Amniotic stem cell (primary cell): ENCODE data around the gene SLCO3A1.
A peak's percentile ranks its signal among the peaks of the same experiment; 100 is the strongest.
"Not testable (repeated sequence)": the region's sequence is repeated elsewhere in the genome, so short reads cannot be mapped to it uniquely, and the experiment has no call there.

Experiments used
- DNase-seq: peaks from one replicate; lab custom pipeline; 2025; lab: John Stamatoyannopoulos, UW

SLCO3A1 gene

DNA sequence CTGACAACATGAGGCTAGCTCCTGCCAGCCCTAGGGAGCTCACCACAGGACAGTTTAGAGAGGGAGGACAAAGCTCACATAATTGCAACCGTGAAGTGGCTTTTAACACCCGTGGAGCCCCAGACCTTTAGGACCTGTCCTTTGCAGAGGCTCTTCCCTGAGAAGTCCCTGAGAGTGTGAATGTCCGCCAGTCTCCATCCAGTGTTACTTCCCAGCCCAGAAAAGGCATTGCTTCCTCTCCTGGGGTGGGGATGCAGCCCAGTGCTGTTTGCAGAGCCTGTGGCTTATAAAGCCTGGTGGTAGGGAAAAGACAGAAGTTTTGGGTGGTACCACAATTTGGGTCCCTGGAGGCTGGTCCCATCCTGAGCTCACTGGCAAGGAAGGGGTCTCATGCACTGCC lies 182.0 kb downstream of the SLCO3A1 start:
- DNase-seq = no peak

DNA sequence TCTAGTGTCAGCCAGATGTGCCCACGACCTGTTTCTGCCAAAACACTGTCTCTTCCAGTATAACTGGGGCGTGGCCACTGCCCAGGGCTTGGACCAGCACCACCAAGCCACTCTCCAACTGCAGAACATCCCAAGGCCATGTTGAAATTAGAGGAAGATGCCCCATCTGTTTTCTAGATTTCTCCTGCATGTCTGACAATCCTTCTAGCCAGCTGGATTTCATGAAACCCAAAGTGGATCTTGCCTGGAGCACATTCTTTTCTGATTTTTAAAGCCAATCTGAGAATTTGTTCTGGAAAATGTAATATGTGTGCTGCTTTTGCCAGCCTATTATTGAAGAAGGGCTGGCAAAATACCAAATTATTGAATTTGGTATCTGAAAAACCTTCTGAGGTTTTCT lies 182.5 kb downstream of the SLCO3A1 start:
- no peak for DNase-seq

DNA sequence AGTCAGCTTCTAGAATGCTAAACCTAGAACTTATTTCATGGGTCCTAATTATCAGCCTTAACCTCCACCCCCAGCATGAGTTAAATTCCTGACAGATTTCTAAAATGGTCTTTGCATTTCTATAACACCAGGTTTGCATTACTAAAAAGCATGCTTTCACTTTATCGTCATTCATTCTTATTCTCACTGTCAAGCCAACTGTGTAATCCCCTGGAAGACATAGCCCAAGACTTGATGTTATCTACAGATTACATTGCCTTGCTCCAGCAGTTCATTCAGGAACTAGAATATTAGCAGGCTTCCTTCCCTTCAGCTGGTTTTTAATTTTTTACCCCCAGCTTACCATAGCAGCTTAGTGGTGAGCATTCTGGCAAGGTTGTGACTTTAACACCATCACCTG lies 184.0 kb downstream of the SLCO3A1 start:
- DNase-seq = no peak

DNA sequence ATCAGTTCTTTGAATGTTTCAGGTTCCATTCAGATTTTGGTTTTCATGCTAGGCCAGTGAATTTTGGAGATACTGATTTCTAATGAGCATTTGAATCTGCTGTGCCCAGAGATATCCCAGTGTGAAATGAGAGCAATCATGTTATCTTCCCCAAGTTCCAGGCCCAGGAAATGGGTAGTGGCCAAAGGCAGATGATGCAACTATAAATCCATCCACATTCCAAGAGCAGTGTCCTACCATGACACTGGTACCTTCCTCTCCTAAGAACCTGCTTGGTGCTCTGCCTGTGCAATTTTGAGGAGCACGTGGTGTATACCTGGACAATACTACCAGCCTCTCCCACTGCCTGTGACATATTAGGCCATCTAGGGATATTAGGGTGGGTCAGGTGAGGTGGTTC lies 186.8 kb downstream of the SLCO3A1 start:
- no peak for DNase-seq

DNA sequence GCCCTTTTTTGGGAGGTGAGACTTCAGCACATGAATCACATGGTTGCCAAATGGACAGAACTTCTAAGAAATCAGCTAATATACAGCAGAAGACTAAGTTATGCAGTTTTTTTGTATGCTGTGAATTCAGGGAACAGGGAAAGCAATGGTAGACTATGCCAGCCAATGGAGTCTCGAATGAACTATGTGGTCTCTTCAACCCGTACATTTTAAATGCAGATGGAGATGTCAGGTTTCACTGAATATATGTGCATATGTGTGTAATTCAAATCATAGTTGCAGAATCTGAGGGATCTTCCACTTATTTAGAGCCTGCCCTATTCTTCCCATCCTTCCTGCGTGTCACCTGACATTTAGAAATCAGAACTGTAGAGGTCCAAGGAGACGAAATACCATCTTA lies 187.9 kb downstream of the SLCO3A1 start:
- DNase-seq = no peak

DNA sequence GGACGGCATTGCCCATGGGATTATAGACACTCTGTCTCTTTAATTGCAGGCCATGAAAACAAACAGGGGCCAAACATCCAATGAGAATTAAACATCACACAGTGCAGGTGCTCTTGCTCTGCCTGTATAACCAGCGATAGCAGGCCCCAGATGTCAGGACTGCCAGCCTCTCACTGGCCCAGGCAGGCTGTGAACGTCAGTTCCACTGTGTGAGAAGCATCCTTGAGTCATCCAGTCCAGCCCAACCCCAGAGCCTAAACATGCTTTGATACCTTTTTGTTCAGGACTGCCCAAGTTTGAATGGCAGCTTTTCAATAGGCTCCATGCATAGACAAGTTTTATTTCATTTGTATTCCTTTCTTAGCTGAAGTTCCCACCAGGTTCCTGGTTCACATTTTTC lies 189.8 kb downstream of the SLCO3A1 start:
- no peak for DNase-seq

DNA sequence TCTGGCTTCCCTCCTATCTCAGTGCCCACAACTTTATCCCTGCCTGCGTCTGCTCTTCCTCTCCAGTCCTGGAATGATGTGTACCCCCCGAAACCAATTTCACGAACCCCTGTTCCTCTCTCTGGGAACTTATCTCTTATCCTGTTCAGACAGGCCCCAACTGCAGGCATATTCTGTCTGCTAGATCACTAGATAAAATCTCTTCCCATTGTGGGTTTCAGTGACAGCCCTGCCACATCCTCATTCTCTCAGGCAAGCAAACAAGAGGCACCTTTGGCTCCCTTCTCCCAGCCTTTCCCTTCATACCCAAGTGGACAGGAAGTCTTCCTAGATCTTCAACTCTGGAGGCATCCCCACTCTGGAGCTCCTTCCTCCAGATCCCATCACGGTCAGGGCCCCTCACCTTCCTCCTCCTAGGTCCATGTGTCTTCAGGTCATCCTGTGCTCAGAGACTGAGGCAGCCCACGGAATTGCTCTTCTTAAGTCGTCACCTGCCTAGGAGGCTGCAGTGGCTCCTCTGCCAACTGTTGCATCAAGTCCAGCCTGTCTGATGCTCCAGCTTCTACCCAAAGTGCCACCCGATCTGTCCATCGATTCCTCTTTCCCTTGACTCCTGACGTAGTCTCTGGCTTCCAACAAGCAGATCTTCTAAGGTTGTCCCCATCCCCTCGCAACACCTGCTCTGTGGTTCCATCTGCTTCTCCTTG lies 190.8 kb downstream of the SLCO3A1 start:
- no peak for DNase-seq

DNA sequence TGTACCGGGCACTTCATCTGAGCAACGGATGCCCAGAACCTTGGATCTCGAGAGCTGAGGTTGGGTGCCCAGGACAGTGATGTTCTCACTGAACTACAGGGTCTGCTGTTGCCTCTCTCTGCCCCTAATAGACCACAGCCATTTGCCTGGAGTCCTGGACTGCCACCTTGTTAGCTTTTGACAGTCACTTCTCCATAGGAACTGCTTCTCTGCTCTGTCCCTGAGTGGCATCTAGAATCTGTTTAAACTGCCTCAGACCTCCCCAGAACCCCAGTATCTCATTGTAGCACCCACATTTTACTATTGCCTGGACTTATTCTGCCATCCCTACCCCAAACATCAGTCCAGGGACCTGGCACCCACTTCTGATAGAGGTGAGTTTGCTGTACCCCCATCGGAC lies 194.4 kb downstream of the SLCO3A1 start:
- no peak for DNase-seq

DNA sequence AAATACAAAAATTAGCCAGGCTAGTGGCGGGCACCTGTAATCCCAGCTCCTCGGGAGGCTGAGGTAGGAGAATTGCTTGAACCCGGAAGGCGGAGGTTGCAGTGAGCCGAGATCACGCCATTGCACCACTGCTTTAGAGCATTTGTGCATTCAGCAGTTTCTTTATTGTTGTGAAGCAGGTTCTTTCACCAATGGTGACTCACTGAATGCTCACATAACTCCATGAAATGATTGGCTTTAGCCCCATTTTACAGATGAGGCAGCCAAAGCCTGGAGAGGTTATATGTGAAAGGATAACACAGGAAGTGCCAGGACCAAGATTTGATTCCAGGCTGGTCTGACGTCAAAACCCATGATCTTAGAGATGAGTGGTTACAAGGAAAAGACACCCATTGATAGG lies 195.2 kb downstream of the SLCO3A1 start:
- DNase-seq = no peak

DNA sequence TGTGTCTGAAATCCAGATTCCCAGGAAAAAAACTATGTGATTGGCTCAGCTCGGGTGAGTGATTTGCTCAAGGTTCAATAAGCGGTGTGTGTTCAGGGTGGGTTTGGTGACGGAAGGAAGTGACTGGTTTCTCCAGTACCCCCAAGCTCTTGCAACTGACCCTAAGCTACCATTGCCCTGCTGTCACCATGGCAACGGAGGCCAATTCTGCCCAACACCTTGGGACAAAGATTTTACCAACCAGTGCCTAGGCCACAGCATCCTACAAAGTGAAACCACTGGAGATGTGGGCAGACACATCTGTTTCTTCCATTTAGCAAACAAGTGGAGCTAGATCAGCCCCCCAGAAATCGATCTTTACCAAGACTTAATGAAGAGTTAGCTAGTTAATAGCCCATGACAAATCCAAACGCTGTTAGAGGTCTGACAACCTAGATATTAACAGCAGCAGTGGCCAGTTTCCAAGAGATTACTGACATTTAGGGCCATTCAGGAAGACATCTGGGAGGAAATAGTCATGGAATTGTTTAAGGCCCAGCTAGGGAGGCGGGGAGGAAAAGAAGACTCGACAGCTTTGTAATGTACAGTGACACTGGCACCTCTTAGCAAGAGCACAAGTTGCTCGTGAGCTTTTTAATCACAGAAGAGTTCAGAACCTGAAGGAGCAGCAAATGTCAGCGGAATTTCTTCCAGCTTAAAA lies 195.9 kb downstream of the SLCO3A1 start:
- no peak for DNase-seq

DNA sequence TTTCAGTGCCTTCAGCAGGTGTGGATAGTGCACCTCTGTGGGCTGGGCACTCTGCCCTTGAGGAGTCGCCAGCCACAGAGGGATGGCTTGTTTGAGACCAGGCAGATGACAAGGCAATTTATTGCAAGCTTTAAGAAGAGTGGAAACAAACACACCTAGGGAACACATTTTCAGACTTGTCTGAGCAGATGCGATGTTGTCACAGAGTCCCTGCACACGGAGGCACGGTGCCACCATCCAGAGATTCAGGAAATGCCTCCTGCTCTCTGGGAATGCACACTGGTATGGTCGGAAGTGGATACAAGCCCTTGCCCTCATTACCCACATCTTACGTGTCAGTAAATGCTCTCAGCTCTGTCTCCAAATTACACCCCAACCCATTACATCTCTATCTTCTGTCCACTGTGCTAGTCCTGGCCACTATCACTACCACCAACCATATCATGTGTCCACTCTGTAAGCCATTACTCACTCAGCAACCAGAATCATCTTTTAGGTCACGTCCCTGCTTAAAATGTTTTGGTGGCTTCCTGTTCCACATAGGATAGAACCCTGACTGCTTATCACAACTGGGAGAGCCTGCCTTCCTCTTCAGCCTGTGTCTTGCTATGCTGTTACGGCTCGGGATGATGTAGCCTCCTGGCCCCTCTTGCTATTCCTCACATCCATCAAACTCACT lies 196.9 kb downstream of the SLCO3A1 start:
- DNase-seq = no peak

DNA sequence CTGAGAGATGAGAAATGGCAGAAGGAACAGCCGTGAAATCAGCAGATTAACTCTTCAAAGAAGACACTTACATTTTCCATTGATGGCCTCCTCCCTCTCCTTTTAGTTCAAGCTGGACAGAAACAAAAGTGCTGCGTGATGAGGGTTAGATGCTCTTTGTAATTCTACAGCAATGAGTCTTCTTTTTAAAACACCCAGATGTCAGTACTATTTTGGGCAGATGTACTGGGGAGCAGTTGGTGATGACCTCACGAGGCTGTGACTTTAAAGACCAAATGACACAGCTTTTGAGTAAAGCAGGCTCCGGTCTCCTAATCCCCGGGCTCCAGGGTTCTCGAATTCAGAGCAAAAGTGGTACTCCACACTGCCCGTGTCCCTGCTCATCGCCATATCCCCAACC lies 198.2 kb downstream of the SLCO3A1 start:
- DNase-seq = no peak

DNA sequence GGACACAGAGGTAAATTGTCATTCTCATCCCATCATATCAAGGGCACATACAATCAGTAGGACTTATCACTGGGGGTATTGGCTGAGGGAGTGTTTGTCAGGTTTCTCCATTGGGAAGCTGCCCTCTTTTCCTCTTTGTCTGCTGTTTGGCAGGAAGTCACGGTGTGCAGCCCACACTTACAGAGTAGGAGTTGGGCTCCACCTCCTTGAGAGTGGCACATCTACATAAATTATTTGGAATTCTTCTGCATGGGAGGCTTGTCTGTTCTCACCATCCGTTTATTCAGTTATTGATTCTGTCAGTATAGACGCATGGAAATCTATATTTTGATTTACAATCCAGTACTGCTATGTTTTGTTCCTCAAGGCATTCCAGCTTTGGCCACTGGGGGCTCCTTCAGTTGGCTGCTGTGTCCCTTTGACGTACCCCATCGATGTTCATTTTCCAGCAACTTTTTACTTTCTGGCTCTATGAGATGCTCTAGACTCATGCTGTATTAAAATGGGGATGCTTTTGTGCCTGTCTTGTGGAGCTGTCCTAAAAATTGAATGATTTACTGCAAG lies 200.3 kb downstream of the SLCO3A1 start:
- no peak for DNase-seq

DNA sequence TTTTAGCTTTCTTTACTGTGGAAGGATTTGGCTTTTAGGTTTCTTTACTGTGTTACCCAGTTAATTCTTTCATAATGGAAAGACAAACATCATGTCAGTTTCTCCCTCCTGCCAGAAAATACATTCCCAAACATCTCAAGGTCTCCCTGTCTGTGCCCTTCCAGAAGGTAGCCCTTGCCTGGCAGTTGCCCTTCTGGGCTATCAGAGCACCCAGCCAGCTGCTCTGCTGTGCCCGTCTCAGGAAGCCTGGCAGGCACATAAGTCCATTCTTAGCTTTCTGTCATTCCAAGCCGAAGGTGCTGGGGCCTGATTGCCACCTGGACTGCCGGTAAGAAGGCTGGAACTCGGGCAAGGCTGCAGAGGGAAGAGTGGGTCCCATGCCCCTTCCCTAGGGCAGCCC lies 203.4 kb downstream of the SLCO3A1 start:
- no peak for DNase-seq

DNA sequence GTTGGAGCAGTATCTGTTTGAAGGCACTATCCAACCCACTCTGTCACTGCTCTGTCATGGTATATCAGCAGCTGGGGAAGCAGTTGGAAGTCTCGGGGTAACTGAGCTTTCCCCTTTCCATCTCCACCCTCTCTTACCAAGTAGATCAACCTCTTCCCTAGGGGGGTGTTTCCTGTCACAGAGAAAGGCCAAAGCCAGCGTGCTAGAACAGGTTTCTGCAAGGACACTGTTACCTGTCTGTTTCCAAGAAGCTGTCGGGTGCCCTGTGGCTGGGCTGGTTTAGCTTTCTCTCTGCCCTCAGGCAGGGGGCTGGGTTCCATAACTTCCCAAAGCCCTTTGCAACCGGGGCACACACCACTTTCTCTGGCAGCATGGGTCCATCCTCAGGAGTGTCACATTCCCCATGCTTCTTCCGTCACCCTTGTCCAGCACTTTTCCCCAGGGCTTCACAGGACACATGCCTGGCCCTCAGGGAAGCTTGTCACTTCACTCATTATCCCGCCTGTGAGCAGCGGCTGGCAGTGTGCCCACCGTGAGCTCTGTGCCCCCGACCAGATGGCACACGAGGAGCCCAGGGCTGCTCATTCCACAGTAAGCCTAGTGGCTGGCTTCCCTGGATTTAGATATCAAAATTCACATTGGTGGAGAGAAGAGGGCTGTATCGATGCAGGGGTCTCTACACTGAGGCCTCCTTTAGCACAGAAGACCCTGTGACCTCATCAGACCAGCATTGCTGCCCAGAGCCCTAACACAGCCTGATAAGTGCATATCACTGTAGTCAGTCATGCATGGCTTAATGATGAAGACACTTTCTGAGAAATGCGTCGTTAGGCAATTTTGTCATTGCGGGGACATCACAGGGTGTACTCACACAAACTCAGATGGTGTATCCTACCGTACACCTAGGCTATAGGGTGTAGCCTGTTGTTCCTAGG lies 205.8 kb downstream of the SLCO3A1 start:
- DNase-seq = no peak

DNA sequence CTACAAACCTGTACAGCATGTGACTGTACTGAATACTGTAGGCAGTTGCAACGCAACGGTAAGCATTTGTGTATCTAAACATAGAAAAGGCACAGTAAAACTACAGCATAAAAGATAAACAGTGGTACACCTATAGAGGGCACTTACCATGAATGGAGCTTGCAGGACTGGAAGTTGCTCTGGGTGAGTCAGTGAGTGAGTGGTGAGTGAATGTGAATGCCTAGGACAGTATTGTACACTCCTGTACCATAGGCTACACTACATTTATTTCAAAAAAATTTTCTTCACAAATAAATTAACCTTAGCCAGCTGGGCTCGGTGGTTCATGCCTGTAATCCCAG lies 206.4 kb downstream of the SLCO3A1 start:
- DNase-seq = not testable (repeated sequence)

DNA sequence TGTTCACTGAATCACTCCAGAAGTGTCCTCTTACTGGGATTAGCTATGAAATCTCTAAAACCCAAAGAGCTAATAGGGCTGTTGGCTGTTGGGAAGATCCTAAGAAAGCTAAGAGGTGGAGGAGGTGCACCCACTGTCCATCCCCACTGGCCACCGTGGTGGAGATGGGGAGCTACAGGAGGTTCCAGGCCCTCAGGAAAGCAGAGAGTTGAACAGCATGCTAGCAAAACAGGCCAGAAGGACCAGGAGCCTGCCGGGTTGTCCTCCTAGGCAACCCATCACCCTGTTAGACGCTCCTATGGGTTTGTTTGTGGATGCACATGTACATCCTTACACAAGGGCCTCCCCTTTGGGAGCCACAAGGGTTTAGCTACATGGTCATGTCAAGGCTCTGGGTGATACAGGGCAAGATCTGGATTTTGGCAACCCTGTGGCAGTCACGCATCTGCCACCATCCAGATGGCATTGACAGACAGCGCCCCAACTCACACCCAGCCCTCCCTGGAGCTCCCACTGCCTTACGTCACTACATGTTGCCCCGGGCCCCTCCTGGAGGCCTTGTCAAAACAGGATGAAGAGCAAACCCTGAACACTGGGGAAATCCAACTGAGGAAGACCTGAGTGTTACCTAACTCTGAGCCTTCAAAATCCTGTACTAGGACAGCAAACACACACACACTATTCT lies 208.1 kb downstream of the SLCO3A1 start:
- no peak for DNase-seq

DNA sequence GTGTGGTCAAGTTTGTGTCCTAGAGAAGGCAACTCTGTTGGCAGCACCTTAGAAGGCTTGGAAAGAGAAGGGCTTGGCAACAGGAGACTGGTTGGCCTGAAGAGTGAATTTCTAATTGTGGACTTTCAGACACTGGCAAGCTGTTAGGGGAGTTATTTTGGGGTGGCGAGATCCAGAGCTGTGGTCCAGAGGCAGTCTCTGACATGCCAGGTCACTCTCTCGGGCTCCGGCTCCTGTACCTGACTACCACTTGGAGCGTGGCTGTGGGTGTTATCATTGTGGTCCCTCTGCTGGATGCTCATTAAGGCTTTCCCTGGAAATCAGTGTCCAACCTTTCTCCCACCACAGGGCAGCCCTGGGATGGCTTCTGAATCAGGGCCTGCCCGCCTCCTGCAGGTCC lies 209.0 kb downstream of the SLCO3A1 start:
- DNase-seq = no peak

DNA sequence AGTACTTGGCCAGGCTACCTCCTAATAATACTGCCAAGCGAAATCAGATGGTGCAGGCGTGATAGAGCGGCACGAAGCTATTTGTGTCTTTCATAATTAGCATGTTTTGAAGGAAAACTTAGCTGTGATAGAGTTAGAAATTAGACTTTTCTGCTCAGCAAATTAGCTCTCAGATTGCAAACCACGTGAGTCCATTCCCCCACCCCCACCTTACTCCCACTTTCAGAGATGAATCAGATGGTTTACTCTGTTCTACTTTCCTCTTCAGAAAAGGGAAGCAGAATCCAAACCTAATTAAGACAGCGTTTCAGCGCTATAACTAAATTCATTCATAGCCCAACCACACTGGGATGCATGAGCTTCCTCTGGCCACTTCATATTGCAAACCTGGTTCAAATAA lies 214.6 kb downstream of the SLCO3A1 start:
- DNase-seq = no peak

DNA sequence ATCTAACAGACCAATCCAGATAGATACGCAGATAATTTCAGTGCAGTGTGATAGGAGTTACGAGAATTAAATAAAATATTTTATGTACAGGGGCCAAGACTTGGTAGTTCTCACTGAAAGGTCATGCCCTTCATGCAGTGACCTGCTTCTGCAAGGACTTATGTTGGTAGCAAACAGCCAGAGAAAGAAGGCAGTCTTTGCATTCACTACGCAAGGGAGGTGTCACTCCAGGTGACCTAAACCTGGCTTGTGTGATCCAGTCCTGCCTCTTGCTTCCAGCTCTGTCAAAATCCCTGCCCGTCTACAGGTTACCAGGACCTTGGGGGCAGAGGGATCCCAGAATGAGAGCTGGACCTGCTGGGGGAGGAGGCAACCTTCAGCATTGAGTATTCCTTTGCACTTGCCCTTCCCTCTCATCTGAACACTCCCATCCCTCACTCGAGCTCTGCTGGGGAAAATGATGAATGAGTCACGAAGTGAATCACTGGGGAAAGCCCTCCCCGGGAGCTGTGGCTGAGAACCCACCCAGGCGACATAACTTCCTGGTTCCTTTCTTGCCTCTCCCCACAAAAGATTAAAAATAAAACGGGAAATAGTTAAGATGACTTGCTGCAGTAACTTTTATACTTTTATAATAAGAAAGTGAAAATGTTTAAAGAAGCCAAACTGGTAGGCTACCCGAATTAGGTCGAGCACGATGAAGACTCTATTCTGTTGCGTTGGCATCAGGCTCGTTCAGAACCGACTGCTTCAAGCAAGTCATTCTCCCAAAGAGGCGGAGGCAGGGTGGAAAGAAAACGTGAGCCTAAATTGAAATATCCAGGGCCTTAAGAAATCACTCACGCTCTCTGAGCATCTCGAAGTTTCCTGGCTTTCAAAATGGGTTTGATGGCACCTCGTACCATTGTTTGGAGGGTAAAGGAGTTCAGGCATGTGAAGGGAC lies 216.1 kb downstream of the SLCO3A1 start:
- DNase-seq = peak; percentile 54
